ENCODE results near the gene ATP9B. TPM values are rescaled to one million over a fixed set of nuclear protein-coding genes. Genes with fewer than 3 reads are reported as not detected.

ATP9B gene
- total RNA-seq, 2 donors from 2014 or later = 29.1 to 38.1 TPM

DNA sequence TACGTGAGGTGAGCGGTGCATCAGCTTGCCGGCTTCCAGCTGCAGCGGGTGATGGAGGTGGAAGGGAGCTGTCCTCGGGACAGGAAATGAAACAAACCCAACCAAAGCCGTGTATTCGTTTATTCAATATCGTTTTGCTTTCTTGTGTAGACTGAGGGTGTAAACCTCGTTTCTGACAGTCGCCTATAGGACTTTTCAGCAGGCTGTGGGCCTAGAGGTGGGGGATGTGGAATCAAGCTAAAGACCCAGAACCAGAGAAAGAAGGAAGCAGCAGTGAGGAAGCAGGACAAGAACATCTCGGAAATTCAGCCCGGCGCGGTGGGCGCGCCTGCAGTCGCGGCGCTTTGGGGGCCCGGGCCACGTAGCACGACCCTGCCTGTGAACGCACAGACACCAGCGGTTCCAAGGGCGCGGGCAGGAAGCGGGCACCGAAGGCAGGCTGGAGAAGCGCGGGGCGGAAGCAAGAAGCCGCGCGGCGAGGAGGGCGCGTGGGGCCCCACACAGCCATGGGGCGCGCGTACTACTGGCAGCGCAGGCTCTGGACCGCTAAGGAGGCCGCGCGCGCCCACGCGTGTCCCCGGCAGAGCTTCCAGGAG, 755 bp upstream of the ATP9B start:
- Histone ChIP-seq H3K9me3 (ENCODE audit: control insufficient read depth, low read length) (peaks cover 18% of the 10 kb centered on the region), H3K9ac (ENCODE audit: extremely low read depth, low read length, poor library complexity, severe bottlenecking) (no peak overlapping the region), H3K4me3 (ENCODE audit: low read length) (peak overlapping the region; percentile 93), H3K27me3 (ENCODE audit: control insufficient read depth, insufficient read depth, low read length, poor library complexity, severe bottlenecking) (peaks cover 5% of the 10 kb centered on the region), H3K4me1 (ENCODE audit: control insufficient read depth, insufficient read depth, low read length) (no peaks in the 10 kb centered on the region), H3K27ac (ENCODE audit: low read depth, low read length) (peak overlapping the region; percentile 63), H3K36me3 (ENCODE audit: control insufficient read depth, insufficient read depth, low read length) (no peaks in the 10 kb centered on the region)
- peaks cover 22% of the 10 kb centered on the region for H3K36me3 Mint-ChIP-seq (ENCODE audit: low read depth)
- TF ChIP-seq CTCF (conservative IDR thresholded peaks at IDR 0.05) = no peak
- H3K27me3 Mint-ChIP-seq (ENCODE audit: insufficient read depth) = peaks cover 31% of the 10 kb centered on the region
- peak overlapping the region; percentile 81 for H3K27ac Mint-ChIP-seq
- 90 to 91% methylated on average over 16 to 49 of the region's 49 CpGs for WGBS, 2 experiments (ENCODE audit: insufficient coverage in 1 of 2, insufficient read length in 1 of 2)
- peaks cover 52% of the 10 kb centered on the region for H3K9me3 Mint-ChIP-seq
- H3K4me3 Mint-ChIP-seq = peak overlapping the region; percentile 78
- peaks cover 6% of the 10 kb centered on the region for H3K4me1 Mint-ChIP-seq
- no peak for DNase-seq

DNA sequence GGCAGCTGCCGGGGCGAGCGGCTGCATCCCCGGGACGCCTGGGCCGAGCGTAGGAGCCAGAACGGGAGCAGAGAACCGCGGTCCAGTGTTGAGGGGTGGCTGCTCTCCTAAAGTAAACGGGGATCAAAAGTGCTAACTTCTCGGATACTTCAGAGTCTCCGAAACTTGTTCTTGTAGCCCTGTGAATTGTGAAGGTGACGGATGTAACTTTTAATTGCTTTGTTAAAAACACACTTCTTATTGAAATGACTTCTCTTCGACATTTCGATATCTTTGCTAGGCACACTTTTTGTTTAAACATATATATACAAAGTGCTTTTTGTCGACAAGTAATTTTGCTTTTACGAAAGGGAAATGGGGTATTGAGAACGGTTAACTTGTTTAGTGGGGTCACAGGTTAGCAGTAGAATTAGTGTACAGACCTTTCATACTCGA, 540 bp downstream of the ATP9B start:
- DNase-seq = no peak
- Histone ChIP-seq H3K9me3 (ENCODE audit: control insufficient read depth, low read length) (peaks cover 28% of the 10 kb centered on the region), H3K36me3 (ENCODE audit: control insufficient read depth, insufficient read depth, low read length) (no peaks in the 10 kb centered on the region), H3K4me1 (ENCODE audit: control insufficient read depth, insufficient read depth, low read length) (no peaks in the 10 kb centered on the region), H3K27me3 (ENCODE audit: control insufficient read depth, insufficient read depth, low read length, poor library complexity, severe bottlenecking) (peaks cover 5% of the 10 kb centered on the region), H3K4me3 (ENCODE audit: low read length) (peak overlapping the region; percentile 93), H3K27ac (ENCODE audit: low read depth, low read length) (peak overlapping the region; percentile 89), H3K9ac (ENCODE audit: extremely low read depth, low read length, poor library complexity, severe bottlenecking) (peak overlapping the region; percentile 88)
- Mint-ChIP-seq H3K9me3 (peaks cover 64% of the 10 kb centered on the region), H3K36me3 (ENCODE audit: low read depth) (peaks cover 34% of the 10 kb centered on the region), H3K27ac (peak overlapping the region; percentile 93), H3K27me3 (ENCODE audit: insufficient read depth) (peaks cover 31% of the 10 kb centered on the region), H3K4me3 (peak overlapping the region; percentile 78), H3K4me1 (peaks cover 6% of the 10 kb centered on the region)
- 0 to 1% methylated on average over 5 to 18 of the region's 20 CpGs for WGBS, 2 experiments (ENCODE audit: insufficient coverage in 1 of 2, insufficient read length in 1 of 2)
- no peak for TF ChIP-seq CTCF (conservative IDR thresholded peaks at IDR 0.05)

- peaks cover 29% of the 10 kb centered on the region for H3K27me3 Mint-ChIP-seq (ENCODE audit: insufficient read depth)
- H3K9me3 ChIP-seq (ENCODE audit: control insufficient read depth, low read length) = peaks cover 28% of the 10 kb centered on the region
- H3K36me3 Mint-ChIP-seq (ENCODE audit: low read depth) = peaks cover 40% of the 10 kb centered on the region
- H3K4me1 ChIP-seq (ENCODE audit: control insufficient read depth, insufficient read depth, low read length) = no peaks in the 10 kb centered on the region
- peaks cover 6% of the 10 kb centered on the region for H3K4me1 Mint-ChIP-seq
- DNase-seq = peak; percentile 5
- TF ChIP-seq CTCF (conservative IDR thresholded peaks at IDR 0.05) = no peak
- no peaks in the 10 kb centered on the region for H3K36me3 ChIP-seq (ENCODE audit: control insufficient read depth, insufficient read depth, low read length)
- peaks cover 71% of the 10 kb centered on the region for H3K9me3 Mint-ChIP-seq
- H3K9ac ChIP-seq (ENCODE audit: extremely low read depth, low read length, poor library complexity, severe bottlenecking) = peak overlapping the region; percentile 88
- peaks cover 5% of the 10 kb centered on the region for H3K27me3 ChIP-seq (ENCODE audit: control insufficient read depth, insufficient read depth, low read length, poor library complexity, severe bottlenecking)
- 86 to 100% methylated on average over 2 to 3 of the region's 3 CpGs for WGBS, 2 experiments (ENCODE audit: insufficient coverage in 1 of 2, insufficient read length in 1 of 2)
- H3K27ac ChIP-seq (ENCODE audit: low read depth, low read length) = no peak overlapping the region
- peak overlapping the region; percentile 78 for H3K4me3 Mint-ChIP-seq
- no peak overlapping the region for H3K27ac Mint-ChIP-seq
- peak overlapping the region; percentile 93 for H3K4me3 ChIP-seq (ENCODE audit: low read length)
Measured at GRCh38 chr18:79070486-79070885, 1.3 kb downstream of the ATP9B start.

Measured in endodermal cell (in vitro differentiated cells).